B cell (primary cell): ENCODE results near the gene CAPRIN1.

ENCODE experiments used
- EZH2 ChIP-seq: IDR thresholded peaks from 2 replicates; pipeline ENCODE4 v1.6.1; 2012; ENCODE audit warnings: borderline replicate concordance, low read depth, mild to moderate bottlenecking, moderate library complexity, low read length; ENCODE audit not compliant: insufficient read depth, poor library complexity, severe bottlenecking
- TF ChIP-seq, protein P1 (sequence below): fragments of 200-600 bp; IDR thresholded peaks from one replicate; pipeline ENCODE4 v1.8.0; 2022; ENCODE audit warnings: antibody characterized with exemption, mild to moderate bottlenecking

DNA sequence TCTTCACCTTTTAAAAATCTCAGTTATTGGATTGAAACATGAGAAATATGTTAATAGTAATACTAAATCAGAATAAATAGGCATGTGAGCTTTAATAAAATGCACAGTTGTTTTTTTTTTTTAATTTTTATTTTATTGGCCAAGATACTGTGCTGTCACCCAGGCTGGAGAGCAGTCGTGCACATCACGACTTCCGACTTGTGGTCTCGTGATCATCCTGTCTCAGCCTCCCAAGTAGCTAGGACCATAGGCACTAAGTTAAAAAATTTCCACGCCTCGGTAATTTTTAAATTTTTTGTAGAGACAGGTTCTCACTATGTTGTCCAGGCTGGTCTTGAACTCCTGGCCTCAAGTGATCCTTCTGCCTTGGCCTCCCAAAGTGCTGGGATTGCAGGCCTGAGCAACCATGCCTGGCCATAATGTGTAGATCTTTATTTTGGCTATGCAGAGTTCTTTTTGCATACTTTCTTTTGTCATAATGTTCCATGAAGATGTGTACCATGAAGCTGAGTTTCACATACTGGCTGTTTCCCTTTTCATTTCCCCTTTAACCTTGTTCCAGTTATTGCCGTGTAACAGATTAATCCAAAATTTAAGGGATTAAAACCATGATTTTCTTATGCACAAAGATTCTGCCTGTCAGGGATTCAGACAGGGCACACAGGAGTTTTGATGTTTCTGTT lies 16.0 kb downstream of the CAPRIN1 start:
- TF ChIP-seq, protein P1, sequence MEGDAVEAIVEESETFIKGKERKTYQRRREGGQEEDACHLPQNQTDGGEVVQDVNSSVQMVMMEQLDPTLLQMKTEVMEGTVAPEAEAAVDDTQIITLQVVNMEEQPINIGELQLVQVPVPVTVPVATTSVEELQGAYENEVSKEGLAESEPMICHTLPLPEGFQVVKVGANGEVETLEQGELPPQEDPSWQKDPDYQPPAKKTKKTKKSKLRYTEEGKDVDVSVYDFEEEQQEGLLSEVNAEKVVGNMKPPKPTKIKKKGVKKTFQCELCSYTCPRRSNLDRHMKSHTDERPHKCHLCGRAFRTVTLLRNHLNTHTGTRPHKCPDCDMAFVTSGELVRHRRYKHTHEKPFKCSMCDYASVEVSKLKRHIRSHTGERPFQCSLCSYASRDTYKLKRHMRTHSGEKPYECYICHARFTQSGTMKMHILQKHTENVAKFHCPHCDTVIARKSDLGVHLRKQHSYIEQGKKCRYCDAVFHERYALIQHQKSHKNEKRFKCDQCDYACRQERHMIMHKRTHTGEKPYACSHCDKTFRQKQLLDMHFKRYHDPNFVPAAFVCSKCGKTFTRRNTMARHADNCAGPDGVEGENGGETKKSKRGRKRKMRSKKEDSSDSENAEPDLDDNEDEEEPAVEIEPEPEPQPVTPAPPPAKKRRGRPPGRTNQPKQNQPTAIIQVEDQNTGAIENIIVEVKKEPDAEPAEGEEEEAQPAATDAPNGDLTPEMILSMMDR: no peak
- TF ChIP-seq EZH2: no peak
